MCF 10A (cell line): Measurements from ENCODE around the gene PTEN. TPM values are rescaled to one million over a fixed set of nuclear protein-coding genes. Genes with fewer than 3 reads are reported as not detected.
"Not testable (repeated sequence)": the region's sequence is repeated elsewhere in the genome, so short reads cannot be mapped to it uniquely, and the experiment has no call there.

Source experiments
- BruUV-seq: library from RNA; stranded (reverse); fragments of 400-500 nt; replicated peaks from 2 replicates; lab custom pipeline; 2021; lab: Mats Ljungman, UMichigan
- CTCF ChIA-PET: fragments of 300-600 bp; sonication (Branson Sonifier 250); formaldehyde crosslinking; extraction: SDS; loops from one replicate; lab custom pipeline; 2021; ENCODE audit warnings: antibody characterized with exemption, inconsistent platforms; lab: Yijun Ruan, JAX
- POLR2A ChIA-PET: fragments of 300-600, 350-650 bp; sonication (Branson Sonifier 250); formaldehyde crosslinking; extraction: SDS; loops from one replicate; lab custom pipeline; 2020; ENCODE audit warnings: antibody characterized with exemption, inconsistent platforms; lab: Yijun Ruan, JAX
- DNase-seq: peaks from one replicate; pipeline ENCODE4 v3.0.0-alpha.2; 2018; ENCODE audit not compliant: unreplicated experiment
- H3K27ac Mint-ChIP-seq: one replicate; pipeline ENCODE4 v1.8.0; 2022; ENCODE audit warnings: mild to moderate bottlenecking, low read depth, mixed read lengths; ENCODE audit not compliant: unreplicated experiment
- H3K27me3 Mint-ChIP-seq: one replicate; pipeline ENCODE4 v1.8.0; 2022; ENCODE audit warnings: mixed read lengths; ENCODE audit not compliant: insufficient read depth, unreplicated experiment
- H3K36me3 Mint-ChIP-seq: one replicate; pipeline ENCODE4 v1.8.0; 2022; ENCODE audit warnings: mild to moderate bottlenecking, moderate library complexity, mixed read lengths; ENCODE audit not compliant: insufficient read depth, unreplicated experiment
- H3K4me1 Mint-ChIP-seq: one replicate; pipeline ENCODE4 v1.8.0; 2022; ENCODE audit warnings: mixed read lengths; ENCODE audit not compliant: insufficient read depth, unreplicated experiment
- H3K4me3 Mint-ChIP-seq: one replicate; pipeline ENCODE4 v1.8.0; 2022; ENCODE audit warnings: mild to moderate bottlenecking, moderate library complexity, mixed read lengths; ENCODE audit not compliant: unreplicated experiment
- H3K9me3 Mint-ChIP-seq: one replicate; pipeline ENCODE4 v1.8.0; 2022; ENCODE audit warnings: mixed read lengths; ENCODE audit not compliant: unreplicated experiment
- CTCF ChIP-seq: fragments of 200-600 bp; IDR thresholded peaks from one replicate; pipeline ENCODE4 v1.8.0; 2022; ENCODE audit warnings: antibody characterized with exemption, mild to moderate bottlenecking; ENCODE audit not compliant: unreplicated experiment
- intact Hi-C: fragments of 100-400 bp; cut with micrococcal nuclease; formaldehyde crosslinking; loops from 2 replicates; pipeline ENCODE4 v1.14.1; 2022
- total RNA-seq: library from RNA; stranded (reverse); gene quantifications from 2 replicates; pipeline ENCODE4 v1.2.3, GENCODE V29; 2022

The PTEN gene
- total RNA-seq, 1 experiment from 2014 or later, result 64.1 TPM

GRCh38 chr10:87847550-87847949, 15.9 kb upstream of the PTEN start:
- DNase-seq, result no peak
- TF ChIP-seq CTCF, result no peak
- no peaks in the 10 kb centered on the region for H3K9me3 Mint-ChIP-seq
- H3K36me3 Mint-ChIP-seq, result no peaks in the 10 kb centered on the region
- no peak overlapping the region for H3K27ac Mint-ChIP-seq
- ChIA-PET POLR2A (interaction anchor here (0.6 to 14.7 kb wide), 6 partner anchors 15 to 1044 kb away, joined by 3 to 186 read pairs (median 3); partner anchors contain the start of genes ATAD1, KLLN and PTEN), CTCF (interaction anchor here (0.7 to 2.6 kb wide), 3 partner anchors 15 to 542 kb away, joined by 3 to 9 read pairs (median 4); partner anchors contain the start of gene ATAD1)
- peaks cover 25% of the 10 kb centered on the region for H3K4me1 Mint-ChIP-seq
- H3K4me3 Mint-ChIP-seq, result no peak overlapping the region
- H3K27me3 Mint-ChIP-seq, result no peaks in the 10 kb centered on the region
- no TSS peak for BruUV-seq
- intact Hi-C loops, result no loop called here

- H3K27me3 Mint-ChIP-seq, result no peaks in the 10 kb centered on the region
- intact Hi-C loops, result no loop called here
- DNase-seq, result peak; percentile 71
- H3K9me3 Mint-ChIP-seq, result no peaks in the 10 kb centered on the region
- no peak for TF ChIP-seq CTCF
- BruUV-seq, result no TSS peak
- no peak overlapping the region for H3K27ac Mint-ChIP-seq
- CTCF ChIA-PET, result interaction anchor here (0.7 to 1.1 kb wide), 3 partner anchors 12 to 695 kb away, joined by 3 to 6 read pairs (median 4); no protein-coding TSS in a partner anchor
- H3K36me3 Mint-ChIP-seq, result no peaks in the 10 kb centered on the region
- POLR2A ChIA-PET, result interaction anchor here (0.8 to 14.7 kb wide), 3 partner anchors 13 to 536 kb away, joined by 3 to 186 read pairs (median 56); partner anchors contain the start of genes ATAD1, KLLN and PTEN
- peaks cover 15% of the 10 kb centered on the region for H3K4me1 Mint-ChIP-seq
- H3K4me3 Mint-ChIP-seq, result no peak overlapping the region
Observed at GRCh38 chr10:87849001-87849400, 14.4 kb upstream of the PTEN start.

- peak; percentile 72 for DNase-seq
- BruUV-seq, result no TSS peak
- Mint-ChIP-seq H3K4me3 (no peak overlapping the region), H3K9me3 (no peaks in the 10 kb centered on the region), H3K36me3 (no peaks in the 10 kb centered on the region), H3K4me1 (peaks cover 11% of the 10 kb centered on the region), H3K27me3 (no peaks in the 10 kb centered on the region), H3K27ac (no peak overlapping the region)
- ChIA-PET CTCF (interaction anchor here (0.6 to 4.2 kb wide), 12 partner anchors 8 to 705 kb away, joined by 3 to 24 read pairs (median 4); partner anchors contain the start of genes ATAD1, KLLN and PTEN), POLR2A (interaction anchor here (0.6 to 14.7 kb wide), 6 partner anchors 9 to 539 kb away, joined by 3 to 186 read pairs (median 8); partner anchors contain the start of genes ATAD1, KLLN and PTEN)
- TF ChIP-seq CTCF, result peak; percentile 41
- intact Hi-C loops, result no loop called here
Observed at GRCh38 chr10:87850742-87851205, 12.7 kb upstream of the PTEN start.

- intact Hi-C loops, result no loop called here
- no TSS peak for BruUV-seq
- DNase-seq, result no peak
- peaks cover 5% of the 10 kb centered on the region for H3K4me1 Mint-ChIP-seq
- TF ChIP-seq CTCF, result no peak
- no peaks in the 10 kb centered on the region for H3K27me3 Mint-ChIP-seq
- H3K4me3 Mint-ChIP-seq, result no peak overlapping the region
- no peak overlapping the region for H3K27ac Mint-ChIP-seq
- POLR2A ChIA-PET, result interaction anchor here (3.0 to 6.0 kb wide), 2 partner anchors 10 kb away, joined by 10 to 56 read pairs; partner anchors contain the start of genes KLLN and PTEN
- CTCF ChIA-PET, result interaction anchor here (0.9 to 4.2 kb wide), 4 partner anchors 470 to 701 kb away, joined by 3 to 24 read pairs (median 4); no protein-coding TSS in a partner anchor
- no peaks in the 10 kb centered on the region for H3K9me3 Mint-ChIP-seq
- H3K36me3 Mint-ChIP-seq, result no peaks in the 10 kb centered on the region
Observed at GRCh38 chr10:87852089-87852488, 11.3 kb upstream of the PTEN start.

- POLR2A ChIA-PET, result interaction anchor here (0.5 kb wide), 1 partner anchor 955 kb away, joined by 3 read pairs; no protein-coding TSS in a partner anchor
- BruUV-seq, intact Hi-C loops, H3K4me1 Mint-ChIP-seq, H3K27me3 Mint-ChIP-seq, H3K27ac Mint-ChIP-seq, H3K4me3 Mint-ChIP-seq, H3K9me3 Mint-ChIP-seq, H3K36me3 Mint-ChIP-seq, CTCF ChIA-PET, DNase-seq: not testable (repeated sequence)
Observed at GRCh38 chr10:87855247-87855646, 8.2 kb upstream of the PTEN start.

GRCh38 chr10:87855665-87856064, 7.8 kb upstream of the PTEN start:
- H3K27me3 Mint-ChIP-seq, intact Hi-C loops, H3K4me1 Mint-ChIP-seq, CTCF ChIA-PET, H3K36me3 Mint-ChIP-seq, H3K4me3 Mint-ChIP-seq, BruUV-seq, DNase-seq, H3K27ac Mint-ChIP-seq, H3K9me3 Mint-ChIP-seq, POLR2A ChIA-PET: not testable (repeated sequence)
